Activated CD4-positive, alpha-beta T cell treated with anti-CD3 and anti-CD28 coated beads, Interleukin-2, amount 50 U/mL, for 4 hours (primary cell): ENCODE measurements around the gene ATP23.

Source experiments
- DNase-seq, 2 experiments: peaks; one replicate each; pipeline ENCODE4 v3.0.0-alpha.2; 2020

Gene ATP23

DNA sequence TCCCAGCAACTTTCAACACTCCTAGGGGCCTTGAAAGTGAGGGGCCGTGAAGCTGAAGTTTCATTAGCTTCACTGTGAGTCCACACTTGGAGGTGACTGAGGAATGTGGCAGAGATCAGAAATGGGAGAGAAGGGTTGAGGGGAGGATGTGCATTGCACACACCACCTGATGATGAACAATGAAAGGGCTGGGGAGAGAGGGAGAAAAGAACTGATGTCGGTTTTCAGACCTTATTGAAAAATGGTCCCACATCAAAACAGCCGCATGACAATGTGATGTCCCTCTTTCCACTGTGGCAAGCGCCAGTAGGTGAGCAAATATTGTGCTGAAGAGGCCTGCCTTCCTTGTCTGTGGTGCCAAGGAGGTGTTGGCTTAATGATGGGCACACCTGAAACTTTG is 32.3 kb upstream of the ATP23 start:
- DNase-seq: no peak

- no peak for DNase-seq
These were observed 31.8 kb upstream of the ATP23 start for GRCh38 chr12:57909611-57910010.

- DNase-seq: no peak
These were observed 23.2 kb upstream of the ATP23 start for GRCh38 chr12:57918147-57918546.

DNA sequence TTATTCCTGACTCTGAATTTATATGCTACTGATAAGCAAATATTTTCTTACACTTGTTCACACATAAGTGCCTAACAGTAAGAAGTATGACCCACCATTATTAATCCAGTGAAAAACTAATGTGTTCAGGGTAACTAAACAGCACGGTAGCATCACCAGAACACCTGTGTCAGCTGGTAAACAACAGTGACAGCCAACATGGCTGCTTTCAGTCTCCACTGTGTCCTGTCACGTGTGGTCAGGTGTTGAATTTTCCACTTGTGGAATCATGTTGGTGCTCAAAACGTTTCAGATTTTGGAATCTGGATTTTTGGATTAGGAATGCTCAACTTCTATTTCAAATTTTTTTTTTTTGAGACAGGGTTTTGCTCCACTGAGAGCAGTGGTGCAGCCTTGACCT is 14.3 kb upstream of the ATP23 start:
- DNase-seq: no peak

DNA sequence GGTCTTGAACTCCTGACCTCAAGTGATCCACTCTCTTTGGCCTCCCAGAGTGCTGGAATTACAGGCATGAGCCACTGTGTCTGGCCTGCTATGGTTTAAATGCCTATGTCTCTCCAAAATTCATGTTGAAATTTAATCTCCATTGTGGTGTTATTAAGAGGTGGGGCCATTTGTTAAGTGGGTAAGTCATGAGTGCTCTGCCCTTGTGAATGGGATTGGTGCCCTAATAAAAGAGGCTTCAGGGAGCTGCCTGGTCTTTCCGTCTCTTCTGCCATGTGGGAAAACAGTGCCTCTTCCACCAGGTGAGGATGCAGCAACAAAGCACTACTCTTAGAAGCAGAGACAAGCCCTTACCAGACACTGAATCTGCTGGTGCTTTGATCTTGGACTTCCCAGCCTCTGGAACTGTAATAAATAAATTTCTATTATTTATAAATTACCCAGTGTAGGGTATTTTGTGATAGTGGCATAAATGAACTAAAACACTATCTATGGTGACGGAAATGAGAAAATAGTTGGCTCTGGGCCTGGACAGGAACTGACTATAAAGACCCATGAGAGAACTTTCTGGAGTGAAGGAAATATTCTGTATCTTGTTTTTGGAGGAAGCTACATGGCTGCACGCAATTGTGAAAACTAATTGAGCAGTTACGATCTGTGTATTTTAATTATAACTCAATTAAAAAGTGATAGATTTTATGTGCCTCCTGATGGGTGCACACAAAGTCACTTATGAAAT is 12.1 kb upstream of the ATP23 start:
- DNase-seq: no peak

DNA sequence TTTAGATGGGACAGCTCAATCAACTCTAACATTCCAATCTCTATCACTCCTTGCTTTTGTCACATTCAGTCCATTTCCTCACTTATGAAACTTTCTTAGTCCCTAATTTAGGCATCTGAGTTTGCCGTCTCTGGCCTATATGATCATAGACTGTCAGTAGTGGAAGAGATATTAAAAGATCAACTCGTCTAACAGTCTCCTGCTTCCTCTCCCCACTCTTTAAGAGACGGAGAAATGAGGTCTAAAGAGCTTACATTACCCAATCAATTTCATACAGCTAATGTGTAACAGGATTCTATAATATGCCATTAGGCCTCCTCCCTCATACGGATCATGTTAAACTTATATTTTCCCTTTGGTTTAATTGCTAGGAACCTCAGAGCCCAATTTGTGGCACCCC is 6.5 kb upstream of the ATP23 start:
- DNase-seq: no peak

DNA sequence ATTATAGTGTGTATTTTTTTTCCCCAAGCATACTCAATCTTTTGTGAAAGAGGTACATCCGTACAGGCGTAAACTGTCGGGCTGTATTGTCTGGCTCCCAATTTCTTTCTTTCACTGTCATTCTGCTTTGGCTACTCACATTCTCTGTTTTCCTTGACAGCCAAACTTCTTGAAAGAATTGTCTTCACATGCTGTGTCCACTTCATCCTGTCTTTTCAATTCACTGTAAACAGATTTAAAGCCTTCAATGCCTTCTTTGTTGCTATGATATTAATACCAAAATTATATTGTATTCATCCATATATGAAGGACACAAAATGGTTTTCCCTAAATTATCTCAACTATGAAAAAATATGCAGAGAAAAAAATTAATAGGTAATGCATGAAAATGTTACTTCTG is 6.0 kb upstream of the ATP23 start:
- no peak for DNase-seq

- DNase-seq: peak; percentile 84 to 86
These were observed 5.4 kb upstream of the ATP23 start for GRCh38 chr12:57935839-57936512.

GRCh38 chr12:57936513-57936883 is 4.9 kb upstream of the ATP23 start:
- DNase-seq: no peak

DNA sequence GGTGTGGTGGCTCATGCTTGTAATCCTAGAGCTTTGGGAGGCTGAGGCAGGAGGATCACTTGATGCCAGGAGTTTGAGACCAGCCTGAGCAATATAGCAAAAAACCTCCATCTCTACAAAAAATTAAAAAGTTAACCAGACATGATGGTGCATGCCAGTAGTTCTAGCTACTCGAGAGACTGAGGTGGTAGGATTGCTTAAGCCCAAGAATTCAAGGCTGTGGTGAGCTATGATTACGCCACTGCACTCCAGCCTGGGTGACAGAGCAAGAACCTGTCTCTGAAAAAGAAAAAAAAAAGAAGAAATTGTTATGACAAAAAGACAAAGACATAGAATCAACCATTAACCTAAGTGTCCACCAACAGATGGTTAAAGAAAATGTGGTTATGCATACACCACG is 2.1 kb upstream of the ATP23 start:
- no peak for DNase-seq

GRCh38 chr12:57940052-57940914 is 1.1 kb upstream of the ATP23 start:
- DNase-seq: no peak

GRCh38 chr12:57940915-57941164 is 527 bp upstream of the ATP23 start:
- no peak for DNase-seq

DNA sequence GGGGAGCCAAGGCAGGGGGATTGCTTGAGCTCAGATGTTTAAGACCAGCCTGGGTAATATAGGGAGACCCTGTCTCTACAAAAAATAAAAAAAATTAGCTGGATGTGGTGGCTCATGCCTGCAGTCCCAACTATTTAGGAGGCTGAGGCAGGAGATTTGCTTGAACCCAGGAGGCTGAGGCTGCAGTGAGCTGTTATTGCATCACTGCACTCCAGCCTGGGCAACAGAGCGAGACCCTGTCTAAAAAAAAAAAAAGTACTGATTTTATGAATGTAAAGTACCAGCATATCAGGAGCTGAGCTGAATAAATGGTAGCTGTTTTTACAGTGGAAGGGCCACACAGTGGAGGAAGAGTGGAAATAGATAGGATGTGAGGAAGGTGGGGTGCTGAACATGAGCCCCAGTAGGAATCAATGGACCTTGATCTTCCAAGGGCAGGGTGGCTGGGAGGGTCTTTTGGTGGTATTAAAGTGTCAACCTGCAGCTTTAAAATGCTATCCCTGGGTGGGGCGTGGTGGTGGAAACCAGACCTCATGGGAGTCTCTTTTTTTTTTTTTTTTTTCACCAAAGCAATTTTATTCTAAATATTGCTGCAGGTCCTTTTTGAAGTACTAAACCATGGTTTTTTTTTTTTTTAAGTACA is 2.2 kb downstream of the ATP23 start:
- DNase-seq: no peak

DNA sequence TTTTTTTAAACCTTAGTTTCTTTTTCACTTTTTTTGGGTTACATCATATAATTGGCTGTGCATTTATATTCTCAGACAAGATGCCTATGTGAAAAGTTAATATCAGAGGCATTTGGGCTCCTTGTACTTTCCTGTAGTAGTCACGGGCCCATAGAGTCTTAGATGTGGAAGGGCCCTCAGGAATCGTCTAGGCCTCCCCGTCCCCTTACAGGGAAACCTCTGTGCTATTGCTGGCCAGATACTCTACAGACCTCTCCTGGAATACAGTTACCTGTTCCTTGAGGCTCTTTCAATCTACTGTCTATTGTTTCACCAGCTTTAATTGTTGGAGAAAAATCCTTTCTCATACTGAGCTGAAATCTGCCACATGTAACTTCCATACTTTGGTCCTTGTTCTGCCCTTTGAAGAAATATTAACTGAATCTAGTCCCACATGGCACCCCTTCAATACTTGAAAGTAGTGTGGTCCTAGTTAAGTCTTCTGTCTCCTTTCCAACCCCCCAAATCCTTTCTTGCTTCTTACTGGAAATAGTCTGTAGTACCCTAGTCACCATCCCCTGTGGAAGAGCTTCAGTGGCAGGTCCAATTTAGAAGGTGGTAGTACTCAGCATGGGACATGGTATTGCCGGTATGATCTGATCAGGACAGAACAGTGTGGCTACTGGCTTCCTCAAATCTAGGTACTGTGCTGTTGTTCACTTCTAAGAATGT is 3.1 kb downstream of the ATP23 start:
- DNase-seq: no peak

GRCh38 chr12:57952766-57953165 is 11.4 kb downstream of the ATP23 start:
- DNase-seq: no peak

DNA sequence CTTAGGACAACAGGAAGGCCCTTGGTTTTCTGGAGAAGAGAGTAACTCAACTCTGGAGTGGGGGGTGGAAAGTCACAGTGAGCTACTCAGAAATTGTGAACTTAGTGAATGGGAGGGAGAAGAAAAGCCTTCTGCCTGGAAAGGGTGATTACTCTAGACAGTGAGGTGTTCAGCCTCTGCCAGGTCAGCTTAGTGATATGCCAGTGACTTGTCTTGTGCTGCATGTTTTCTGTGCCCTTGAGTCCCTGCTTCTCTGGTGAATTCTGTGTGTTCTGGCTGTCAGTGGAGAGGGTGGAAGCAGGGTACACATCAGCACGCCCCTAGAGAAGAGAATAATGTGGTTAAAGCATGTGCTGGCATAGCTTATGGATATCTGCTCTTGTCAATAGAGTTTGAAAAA is 13.4 kb downstream of the ATP23 start:
- no peak for DNase-seq

DNA sequence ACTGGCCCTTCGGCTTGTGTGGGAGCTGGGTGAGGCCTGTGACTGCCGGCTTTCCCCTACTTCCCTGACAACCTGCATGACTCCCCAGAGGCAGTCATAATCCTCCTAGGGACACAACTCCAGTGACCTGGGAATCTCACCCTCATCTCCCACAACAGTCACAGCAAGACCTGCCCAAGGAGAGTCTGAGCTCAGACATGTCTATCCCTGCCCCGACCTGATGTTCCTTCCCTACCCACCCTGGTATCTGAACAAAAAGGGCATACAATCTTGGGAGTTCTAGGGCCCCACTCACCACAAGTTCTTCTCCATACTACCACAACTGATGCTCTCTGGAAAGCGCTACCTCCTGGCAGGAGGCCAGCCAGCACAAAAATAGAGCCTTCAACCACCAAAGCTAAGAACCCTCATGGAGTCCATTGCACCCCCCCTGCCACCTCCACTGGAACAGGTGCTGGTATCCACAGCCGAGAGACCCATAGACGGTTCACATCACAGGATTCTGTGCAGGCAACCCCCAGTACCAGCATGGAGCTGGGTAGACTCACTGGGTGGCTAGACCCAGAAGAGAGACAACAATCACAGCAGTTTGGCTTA is 16.8 kb downstream of the ATP23 start:
- DNase-seq: no peak

GRCh38 chr12:57964421-57964820 is 23.1 kb downstream of the ATP23 start:
- no peak for DNase-seq

GRCh38 chr12:57965766-57966165 is 24.4 kb downstream of the ATP23 start:
- no peak for DNase-seq

DNA sequence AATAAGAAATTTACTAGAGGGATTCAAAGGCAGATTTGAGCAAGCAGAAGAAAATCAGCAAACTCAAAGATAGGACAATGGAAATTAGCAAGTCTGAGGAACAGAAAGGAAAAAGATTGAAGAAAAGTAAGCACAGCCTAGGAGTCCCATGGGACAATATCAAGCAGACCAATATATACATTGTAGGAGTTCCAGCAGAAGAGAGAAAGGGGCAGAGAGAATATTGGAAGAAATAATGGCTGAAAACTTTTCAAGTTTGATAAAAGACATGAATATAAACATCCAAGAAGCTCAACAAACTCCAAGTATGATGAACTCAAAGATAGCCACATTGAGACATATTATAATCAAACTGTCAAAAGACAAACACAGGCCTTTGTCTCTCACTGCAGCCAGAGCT is 25.2 kb downstream of the ATP23 start:
- no peak for DNase-seq

DNA sequence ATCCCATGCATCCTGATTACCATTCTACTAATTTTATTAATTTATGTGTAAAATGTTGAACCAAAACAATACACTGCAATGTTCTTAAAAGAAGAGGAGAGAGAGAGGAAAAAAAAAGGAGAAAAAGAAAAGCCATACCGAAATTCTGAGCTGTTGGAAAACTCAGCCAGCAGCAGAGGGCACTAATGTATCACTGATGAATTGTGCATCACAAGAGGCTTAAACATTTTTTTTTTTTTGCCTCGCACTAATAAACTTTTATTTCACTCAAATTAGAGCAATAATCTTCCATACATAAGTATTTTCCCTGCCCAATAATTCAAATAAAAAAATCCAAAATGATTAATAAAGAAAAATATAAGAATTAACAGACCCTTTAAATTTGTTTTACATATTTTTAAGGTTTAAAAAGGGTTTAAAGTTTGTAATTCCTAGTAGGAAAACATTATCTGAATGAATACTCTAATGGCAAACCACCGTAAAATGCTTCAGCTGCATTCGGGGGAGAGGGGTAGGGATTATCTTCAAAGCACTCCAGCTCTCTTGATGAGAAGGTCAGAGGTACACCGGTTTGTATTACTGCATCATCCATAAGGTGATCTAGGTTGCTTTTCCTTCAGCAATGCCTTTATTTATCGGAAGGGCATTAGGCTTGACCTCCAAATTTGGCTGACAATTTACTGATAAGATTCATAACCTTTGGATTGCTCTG is 41.9 kb downstream of the ATP23 start:
- no peak for DNase-seq
